A549 (cell line): ENCODE results near the gene ENPEP.

ENCODE experiments used
- GATA3 ChIP-seq: IDR thresholded peaks from 2 replicates; pipeline ENCODE4 v1.6.1; 2012; ENCODE audit warnings: borderline replicate concordance
- PHF8 ChIP-seq: fragments of 200-600 bp; sonication (generic); IDR thresholded peaks from 2 replicates; pipeline ENCODE4 v1.6.1; 2016; ENCODE audit warnings: low read depth, mild to moderate bottlenecking, antibody characterized with exemption, moderate library complexity, borderline replicate concordance
- POLR2A ChIP-seq: IDR thresholded peaks from 2 replicates; pipeline ENCODE4 v1.6.1; 2012; ENCODE audit warnings: mild to moderate bottlenecking, low read length
- TF ChIP-seq, protein P1 (sequence below): fragments of >200 bp; sonication (Bioruptor Twin); formaldehyde crosslinking; IDR thresholded peaks from 3 replicates; pipeline ENCODE4 v1.5.1; 2016

DNA sequence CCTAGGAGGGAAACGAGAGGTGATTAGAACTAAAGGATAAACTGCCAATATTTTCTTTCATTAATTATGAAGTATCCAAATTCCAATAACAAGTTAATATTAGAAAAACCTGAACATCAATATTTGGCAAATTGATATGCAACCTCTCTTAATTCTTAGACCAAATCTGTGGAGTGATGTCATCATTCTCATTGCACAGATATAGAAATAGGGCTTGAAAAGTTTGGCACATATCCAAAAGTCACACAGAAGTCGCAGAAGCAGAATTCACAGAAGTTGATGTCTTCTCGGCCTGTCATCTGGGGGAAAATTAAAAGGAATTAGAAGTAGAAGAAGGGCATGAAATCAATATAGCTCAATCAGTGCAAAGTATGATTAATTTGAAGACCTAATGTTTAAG, 36.9 kb downstream of the ENPEP start:
- TF ChIP-seq, protein P1, sequence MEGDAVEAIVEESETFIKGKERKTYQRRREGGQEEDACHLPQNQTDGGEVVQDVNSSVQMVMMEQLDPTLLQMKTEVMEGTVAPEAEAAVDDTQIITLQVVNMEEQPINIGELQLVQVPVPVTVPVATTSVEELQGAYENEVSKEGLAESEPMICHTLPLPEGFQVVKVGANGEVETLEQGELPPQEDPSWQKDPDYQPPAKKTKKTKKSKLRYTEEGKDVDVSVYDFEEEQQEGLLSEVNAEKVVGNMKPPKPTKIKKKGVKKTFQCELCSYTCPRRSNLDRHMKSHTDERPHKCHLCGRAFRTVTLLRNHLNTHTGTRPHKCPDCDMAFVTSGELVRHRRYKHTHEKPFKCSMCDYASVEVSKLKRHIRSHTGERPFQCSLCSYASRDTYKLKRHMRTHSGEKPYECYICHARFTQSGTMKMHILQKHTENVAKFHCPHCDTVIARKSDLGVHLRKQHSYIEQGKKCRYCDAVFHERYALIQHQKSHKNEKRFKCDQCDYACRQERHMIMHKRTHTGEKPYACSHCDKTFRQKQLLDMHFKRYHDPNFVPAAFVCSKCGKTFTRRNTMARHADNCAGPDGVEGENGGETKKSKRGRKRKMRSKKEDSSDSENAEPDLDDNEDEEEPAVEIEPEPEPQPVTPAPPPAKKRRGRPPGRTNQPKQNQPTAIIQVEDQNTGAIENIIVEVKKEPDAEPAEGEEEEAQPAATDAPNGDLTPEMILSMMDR, result no peak
- TF ChIP-seq PHF8, result no peak
- TF ChIP-seq GATA3, result no peak
- TF ChIP-seq POLR2A, result no peak
